ENCODE measurements around the gene RAD23A.

- TF ChIP-seq CTCF (IDR thresholded peaks at IDR 0.05; ENCODE audit: low read depth, low read length) (no peak), POLR2A (IDR thresholded peaks at IDR 0.05; ENCODE audit: extremely low read depth, insufficient read length) (no peak), MYC (IDR thresholded peaks at IDR 0.05; ENCODE audit: low read depth, low read length) (peak; percentile 86)
- TF ChIP-seq, protein P1, sequence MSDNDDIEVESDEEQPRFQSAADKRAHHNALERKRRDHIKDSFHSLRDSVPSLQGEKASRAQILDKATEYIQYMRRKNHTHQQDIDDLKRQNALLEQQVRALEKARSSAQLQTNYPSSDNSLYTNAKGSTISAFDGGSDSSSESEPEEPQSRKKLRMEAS (IDR thresholded peaks at IDR 0.05; ENCODE audit: low read depth, low read length) = peak; percentile 95
Observed at GRCh38 chr19:12985049-12985776, 39.6 kb downstream of the RAD23A start.
